NCI-H774 (cell line): ENCODE measurements around the gene RER1.

Source experiments
- DNase-seq: peaks from one replicate; lab custom pipeline; 2025; lab: John Stamatoyannopoulos, UW

RER1 gene

GRCh38 chr1:2407166-2407990 lies 15.7 kb downstream of the RER1 start:
- DNase-seq, result no peak

GRCh38 chr1:2407991-2408275 lies 16.3 kb downstream of the RER1 start:
- DNase-seq, result no peak

- DNase-seq, result no peak
Measured at GRCh38 chr1:2408456-2408855, 16.8 kb downstream of the RER1 start.

GRCh38 chr1:2408859-2409276 lies 17.2 kb downstream of the RER1 start:
- DNase-seq, result no peak

GRCh38 chr1:2409745-2410144 lies 18.1 kb downstream of the RER1 start:
- no peak for DNase-seq

GRCh38 chr1:2411801-2412394 lies 20.3 kb downstream of the RER1 start:
- DNase-seq, result no peak

- peak; percentile 84 for DNase-seq
Measured at GRCh38 chr1:2412395-2412772, 20.7 kb downstream of the RER1 start, which contains the start of gene PEX10. Gene PEX10 (minus strand): TSS chr1:2412564. CDS start chr1:2412502, 62 bp downstream.

- DNase-seq, result peak; percentile 48
Measured at GRCh38 chr1:2412773-2413494, 21.3 kb downstream of the RER1 start.

GRCh38 chr1:2413495-2414296 lies 22.1 kb downstream of the RER1 start:
- DNase-seq, result no peak

GRCh38 chr1:2414297-2414958 lies 22.8 kb downstream of the RER1 start:
- no peak for DNase-seq

- DNase-seq, result no peak
Measured at GRCh38 chr1:2415337-2415736, 23.7 kb downstream of the RER1 start.

- DNase-seq, result peak; percentile 19
Measured at GRCh38 chr1:2415801-2416208, 24.2 kb downstream of the RER1 start.

GRCh38 chr1:2416403-2416802 lies 24.8 kb downstream of the RER1 start:
- DNase-seq, result no peak

- no peak for DNase-seq
Measured at GRCh38 chr1:2417083-2417832, 25.6 kb downstream of the RER1 start.

- no peak for DNase-seq
Measured at GRCh38 chr1:2417833-2418225, 26.2 kb downstream of the RER1 start.

- DNase-seq, result no peak
Measured at GRCh38 chr1:2418791-2419320, 27.2 kb downstream of the RER1 start.

- no peak for DNase-seq
Measured at GRCh38 chr1:2419416-2419815, 27.8 kb downstream of the RER1 start.

- DNase-seq, result no peak
Measured at GRCh38 chr1:2422523-2422922, 30.9 kb downstream of the RER1 start.

GRCh38 chr1:2425892-2426291 lies 34.3 kb downstream of the RER1 start:
- no peak for DNase-seq

GRCh38 chr1:2426540-2426939 lies 34.9 kb downstream of the RER1 start:
- DNase-seq, result no peak

GRCh38 chr1:2427051-2427450 lies 35.4 kb downstream of the RER1 start:
- no peak for DNase-seq
